HEK293 (cell line): ENCODE results near the gene TIGAR.

Experiments
- CTCF ChIP-seq: fragments of 450-650 bp; formaldehyde crosslinking; IDR thresholded peaks from 2 replicates; pipeline ENCODE4 v1.5.1; 2016; ENCODE audit warnings: missing biosample characterization, missing genetic modification characterization
- KLF8 ChIP-seq: fragments of 450-650 bp; formaldehyde crosslinking; IDR thresholded peaks from 2 replicates; pipeline ENCODE4 v1.5.1; 2016; ENCODE audit warnings: missing biosample characterization, missing genetic modification characterization
- KLF9 ChIP-seq: fragments of 450-650 bp; formaldehyde crosslinking; IDR thresholded peaks from 2 replicates; pipeline ENCODE4 v1.5.1; 2016; ENCODE audit warnings: missing biosample characterization, missing genetic modification characterization, low read depth
- WT1 ChIP-seq: fragments of 450-650 bp; formaldehyde crosslinking; IDR thresholded peaks from 2 replicates; pipeline ENCODE4 v1.5.1; 2016; ENCODE audit warnings: missing biosample characterization, missing genetic modification characterization
- ZBTB7A ChIP-seq: fragments of 450-650 bp; formaldehyde crosslinking; IDR thresholded peaks from 2 replicates; pipeline ENCODE4 v1.5.1; 2016; ENCODE audit warnings: low read depth, missing biosample characterization, missing genetic modification characterization
- ZNF354C ChIP-seq: fragments of 450-650 bp; formaldehyde crosslinking; IDR thresholded peaks from 2 replicates; pipeline ENCODE4 v1.5.1; 2016; ENCODE audit warnings: missing biosample characterization, missing genetic modification characterization, low read depth, borderline replicate concordance
- ZNF530 ChIP-seq: fragments of 450-650 bp; formaldehyde crosslinking; IDR thresholded peaks from 2 replicates; pipeline ENCODE4 v1.5.1; 2016; ENCODE audit warnings: low read depth, missing biosample characterization, missing genetic modification characterization
- ZNF626 ChIP-seq: fragments of 450-650 bp; sonication (Bioruptor Pico); formaldehyde crosslinking; IDR thresholded peaks from 2 replicates; pipeline ENCODE4 v1.5.1; 2018; ENCODE audit warnings: missing biosample characterization, missing genetic modification characterization, inconsistent platforms
- ZNF701 ChIP-seq: fragments of 450-650 bp; formaldehyde crosslinking; IDR thresholded peaks from 2 replicates; pipeline ENCODE4 v1.5.1; 2016; ENCODE audit warnings: missing biosample characterization, missing genetic modification characterization
- TF ChIP-seq, protein P1 (sequence below): fragments of 450-650 bp; formaldehyde crosslinking; IDR thresholded peaks from 2 replicates; pipeline ENCODE4 v1.5.1; 2016; ENCODE audit warnings: missing biosample characterization, missing genetic modification characterization

DNA sequence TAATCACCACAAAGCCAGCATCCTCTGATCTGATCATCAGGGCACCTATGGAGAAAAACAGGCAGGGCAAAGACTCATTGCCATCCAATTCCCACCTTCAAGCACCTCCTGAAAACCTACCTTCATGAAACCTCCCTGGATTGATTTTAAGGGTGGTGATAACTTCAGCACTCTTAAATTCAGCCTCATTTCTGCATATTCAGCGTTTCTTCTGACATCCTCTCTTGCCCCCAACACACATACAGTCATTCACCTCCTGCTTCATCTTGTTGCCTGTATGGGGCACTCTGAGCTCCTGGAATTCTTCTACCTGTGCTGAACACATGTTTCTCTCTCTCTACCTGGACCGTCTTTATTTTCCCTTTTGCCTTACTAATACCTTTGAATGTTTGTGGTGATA, 51.6 kb downstream of the TIGAR start:
- TF ChIP-seq, protein P1, sequence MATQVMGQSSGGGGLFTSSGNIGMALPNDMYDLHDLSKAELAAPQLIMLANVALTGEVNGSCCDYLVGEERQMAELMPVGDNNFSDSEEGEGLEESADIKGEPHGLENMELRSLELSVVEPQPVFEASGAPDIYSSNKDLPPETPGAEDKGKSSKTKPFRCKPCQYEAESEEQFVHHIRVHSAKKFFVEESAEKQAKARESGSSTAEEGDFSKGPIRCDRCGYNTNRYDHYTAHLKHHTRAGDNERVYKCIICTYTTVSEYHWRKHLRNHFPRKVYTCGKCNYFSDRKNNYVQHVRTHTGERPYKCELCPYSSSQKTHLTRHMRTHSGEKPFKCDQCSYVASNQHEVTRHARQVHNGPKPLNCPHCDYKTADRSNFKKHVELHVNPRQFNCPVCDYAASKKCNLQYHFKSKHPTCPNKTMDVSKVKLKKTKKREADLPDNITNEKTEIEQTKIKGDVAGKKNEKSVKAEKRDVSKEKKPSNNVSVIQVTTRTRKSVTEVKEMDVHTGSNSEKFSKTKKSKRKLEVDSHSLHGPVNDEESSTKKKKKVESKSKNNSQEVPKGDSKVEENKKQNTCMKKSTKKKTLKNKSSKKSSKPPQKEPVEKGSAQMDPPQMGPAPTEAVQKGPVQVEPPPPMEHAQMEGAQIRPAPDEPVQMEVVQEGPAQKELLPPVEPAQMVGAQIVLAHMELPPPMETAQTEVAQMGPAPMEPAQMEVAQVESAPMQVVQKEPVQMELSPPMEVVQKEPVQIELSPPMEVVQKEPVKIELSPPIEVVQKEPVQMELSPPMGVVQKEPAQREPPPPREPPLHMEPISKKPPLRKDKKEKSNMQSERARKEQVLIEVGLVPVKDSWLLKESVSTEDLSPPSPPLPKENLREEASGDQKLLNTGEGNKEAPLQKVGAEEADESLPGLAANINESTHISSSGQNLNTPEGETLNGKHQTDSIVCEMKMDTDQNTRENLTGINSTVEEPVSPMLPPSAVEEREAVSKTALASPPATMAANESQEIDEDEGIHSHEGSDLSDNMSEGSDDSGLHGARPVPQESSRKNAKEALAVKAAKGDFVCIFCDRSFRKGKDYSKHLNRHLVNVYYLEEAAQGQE (tag by site-specific recombination) = no peak
- TF ChIP-seq ZBTB7A (tag by site-specific recombination) (no peak), CTCF (tag by site-specific recombination) (no peak), WT1 (tag by site-specific recombination) (no peak), ZNF530 (tag by site-specific recombination) (no peak), ZNF701 (tag by site-specific recombination) (no peak), KLF9 (tag by site-specific recombination) (no peak), ZNF354C (tag by site-specific recombination) (no peak), KLF8 (tag by site-specific recombination) (no peak), ZNF626 (tag by site-specific recombination) (no peak)
